ENCODE data around the gene WNT1. TPM values are rescaled to one million over a fixed set of nuclear protein-coding genes. Genes with fewer than 3 reads are reported as not detected.

Gene WNT1
- total and polyA plus RNA-seq, 10 of the 15 experiments (the other 5 are each of a cell fraction or from before 2014, with no cell fraction given), result not detected

DNA sequence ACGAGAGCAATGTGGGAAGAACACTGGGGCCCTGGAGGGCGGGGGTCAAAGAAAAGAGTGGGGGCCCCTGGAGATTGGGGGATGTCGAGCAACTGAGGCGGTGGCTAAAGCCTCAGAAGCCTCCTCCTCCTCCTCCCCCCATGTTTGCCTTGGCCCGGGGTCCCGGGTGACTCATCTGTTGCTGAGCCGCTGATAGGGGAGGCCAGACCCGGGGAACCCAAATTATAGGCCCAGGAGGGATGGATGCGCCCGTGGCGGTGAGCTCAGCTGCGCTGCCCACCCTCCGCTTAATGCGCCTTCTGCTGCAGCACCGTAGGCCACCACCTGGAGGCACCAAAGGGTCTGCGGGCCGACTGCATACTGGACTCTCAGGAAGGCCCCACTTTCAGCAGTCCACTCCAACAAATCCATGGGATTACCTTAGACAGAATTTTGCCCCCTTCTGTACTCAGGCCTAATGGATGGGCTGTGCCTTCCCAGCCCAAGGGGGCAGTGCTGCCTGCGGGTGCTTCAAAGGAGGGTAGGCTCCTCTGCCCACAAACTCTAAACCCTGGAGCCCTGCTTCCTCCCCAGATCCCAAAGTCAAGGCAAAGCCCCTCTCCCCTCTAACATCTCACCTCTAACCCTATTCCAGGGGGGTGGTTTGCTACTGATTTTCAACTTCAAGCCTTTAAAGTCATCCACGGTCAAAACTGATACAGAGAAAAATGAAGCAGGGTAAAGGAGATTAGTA is 4.0 kb upstream of the WNT1 start (continued):
- TF ChIP-seq ZBTB11 (CRISPR knock-in tag; IDR thresholded peaks at IDR 0.05), result no peak
- no peak for TF ChIP-seq EED (IDR thresholded peaks at IDR 0.05; ENCODE audit: low read depth)
- TF ChIP-seq TCF3 (IDR thresholded peaks at IDR 0.05; ENCODE audit: borderline replicate concordance, insufficient read depth, low read depth, low read length), result no peak

GRCh38 chr12:48977290-48978281 is 536 bp upstream of the WNT1 start:
- WGBS (ENCODE audit: insufficient coverage, insufficient replicate concordance, low lambda C conversion rate, missing lambda C conversion rate), result 4% methylated on average over 39 of the region's 50 CpGs
- intact Hi-C loops (cut with micrococcal nuclease; ENCODE audit: unreplicated experiment), result loop anchor here (2.0 kb wide), 1 partner anchor 53 kb away; the partner anchor contains the start of gene FKBP11
- SMC1A ChIA-PET (ENCODE audit: uncharacterized antibody, unreplicated experiment), result interaction anchor here (0.7 to 2.9 kb wide), 8 partner anchors 9 to 125 kb away, joined by 3 to 17 read pairs (median 8); partner anchors contain the start of genes ARF3, DDX23 and FKBP11
- no peak for TF ChIP-seq NR2C2 (IDR thresholded peaks at IDR 0.05; ENCODE audit: borderline replicate concordance, control insufficient read depth, insufficient read length, low read depth)
- TF ChIP-seq EGR1 (IDR thresholded peaks at IDR 0.05; ENCODE audit: borderline replicate concordance in 1 of 2, low read depth in 2 of 2, low read length in 2 of 2), result peak in 1 of 2 experiments; percentile 85; a peak in 2 of 3 replicates
- TF ChIP-seq RFX5 (IDR thresholded peaks at IDR 0.05; ENCODE audit: low read depth, low read length), result no peak
- TF ChIP-seq BRCA1 (IDR thresholded peaks at IDR 0.05; ENCODE audit: low read depth, low read length), result no peak
- TF ChIP-seq ZNF274 (IDR thresholded peaks at IDR 0.05; ENCODE audit: insufficient read depth, insufficient read length), result no peak
- TF ChIP-seq ESRRA (IDR thresholded peaks at IDR 0.05; ENCODE audit: low read length), result no peak
- TF ChIP-seq MEF2A (IDR thresholded peaks at IDR 0.05; ENCODE audit: insufficient read depth, low read depth, low read length), result 0 out of 2 replicates have a peak, but pooled peaks have one; percentile 5
- TF ChIP-seq RBBP5 (conservative IDR thresholded peaks at IDR 0.05), result no peak
- TF ChIP-seq RCOR1 (conservative IDR thresholded peaks at IDR 0.05; ENCODE audit: low read depth, low read length), result 0 out of 2 replicates have a peak, but pooled peaks have one; percentile 9
- peak; percentile 92 to 95 for TF ChIP-seq IKZF2 (IDR thresholded peaks at IDR 0.05)
- peak; percentile 74 for TF ChIP-seq CREB1 (IDR thresholded peaks at IDR 0.05; ENCODE audit: low read depth)
- no peak for TF ChIP-seq SIX5 (IDR thresholded peaks at IDR 0.05; ENCODE audit: low read depth, low read length, severe bottlenecking)
- peak; percentile 51; the same call in 1 of the 2 replicates for TF ChIP-seq RB1 (IDR thresholded peaks at IDR 0.05; ENCODE audit: borderline replicate concordance)

More at GRCh38 chr12:48977290-48978281, 536 bp upstream of the WNT1 start:
- BruUV-seq (replicated peaks), result no TSS peak
- Histone ChIP-seq H2AFZ (ENCODE audit: control insufficient read depth, low read depth, low read length) (peak overlapping the region; percentile 63), H3K4me3 (no peak overlapping the region; the same call in 1 of the 2 replicates), H3K79me2 (ENCODE audit: control insufficient read depth, insufficient read depth, low read length) (no peaks in the 10 kb centered on the region), H3K4me1 (ENCODE audit: control insufficient read depth, insufficient read depth, low read length) (peaks cover 35% of the 10 kb centered on the region), H3K4me2 (ENCODE audit: control insufficient read depth, insufficient read depth) (peak overlapping the region; percentile 36), H3K27me3 (replicated peaks in 1 of 2; ENCODE audit: control insufficient read depth in 2 of 2, insufficient read depth in 2 of 2, low read length in 1 of 2) (peaks cover 37 to 44% of the 10 kb centered on the region in 2 experiments), H3K9ac (ENCODE audit: control insufficient read depth, insufficient read depth, low read length) (no peak overlapping the region), H3K27ac (ENCODE audit: control insufficient read depth, insufficient read depth) (no peak overlapping the region), H4K20me1 (ENCODE audit: control insufficient read depth, insufficient read depth) (no peaks in the 10 kb centered on the region; the same call in 1 of the 2 replicates), H3K9me3 (replicated peaks; ENCODE audit: control insufficient read depth, insufficient read depth, low read length) (no peaks in the 10 kb centered on the region), H3K36me3 (ENCODE audit: control insufficient read depth in 2 of 2, insufficient read depth in 2 of 2, low read length in 1 of 2) (no peaks in the 10 kb centered on the region)
- ChIA-PET CTCF (interaction anchor here (0.6 to 9.5 kb wide), 25 partner anchors 9 to 127 kb away, joined by 3 to 106 read pairs (median 4); partner anchors contain the start of genes ARF3, DDX23, DHH and FKBP11), RAD21 (ENCODE audit: unreplicated experiment) (interaction anchor here (0.8 to 3.4 kb wide), 10 partner anchors 9 to 125 kb away, joined by 3 to 22 read pairs (median 6); partner anchors contain the start of genes ARF3 and DDX23), POLR2A (interaction anchor here (0.6 to 1.8 kb wide), 10 partner anchors 9 to 154 kb away, joined by 3 to 12 read pairs (median 4); partner anchors contain the start of genes ARF3, DDX23, FKBP11 and TUBA1B)
- peak; percentile 84 for ATAC-seq
- FAIRE-seq, result peak; percentile 61
- in situ Hi-C loops (cut with MboI), result no loop called here
- DNase-seq (ENCODE audit: low read depth, low spot score), result no peak

All from GM12878 (cell line).